Stimulated activated CD4-positive, alpha-beta T cell treated with anti-CD3 and anti-CD28 coated beads, TNF-alpha, amount 100 ng/mL, for 4 hours (primary cell): ENCODE results near the gene INPP5D.
"Not testable (repeated sequence)": the region's sequence is repeated elsewhere in the genome, so short reads cannot be mapped to it uniquely, and the experiment has no call there.

ENCODE experiments used
- DNase-seq, 3 experiments: peaks; one replicate each; pipeline ENCODE4 v3.0.0-alpha.2; 2020; ENCODE audit warnings: low read depth in 3 of 3

The INPP5D gene

DNA sequence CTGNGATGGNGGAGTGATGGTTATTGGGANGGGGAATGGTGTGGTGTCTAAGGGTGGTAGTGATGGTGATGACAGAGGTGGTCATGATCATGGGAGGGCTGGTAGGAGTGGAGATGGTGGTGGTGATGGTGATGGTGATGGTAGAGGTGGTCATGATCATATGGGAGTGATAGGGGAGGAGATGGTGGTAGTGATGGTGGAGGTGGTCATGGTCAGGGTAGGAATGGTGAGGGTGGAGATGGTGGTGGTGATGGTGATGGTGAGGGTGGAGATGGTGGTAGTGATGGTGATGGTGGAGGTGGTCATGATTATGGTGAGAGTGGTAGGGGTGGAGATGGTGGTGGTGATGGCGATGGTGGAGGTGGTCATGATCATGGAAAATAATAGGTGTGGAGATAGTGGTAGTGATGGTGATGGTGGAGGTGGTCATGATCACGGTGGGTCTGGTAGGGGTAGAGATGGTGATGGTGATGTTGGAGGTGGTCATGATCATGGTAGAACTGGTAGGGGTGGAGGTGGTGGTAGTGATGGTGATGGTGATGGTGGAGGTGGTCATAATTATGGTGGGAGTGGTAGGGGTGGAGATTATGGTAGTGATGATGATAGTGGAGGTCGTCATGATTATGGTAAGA lies 83.7 kb downstream of the INPP5D start:
- DNase-seq, result no peak

- DNase-seq, result no peak
Measured at GRCh38 chr2:233145726-233146125, 85.6 kb downstream of the INPP5D start.

DNA sequence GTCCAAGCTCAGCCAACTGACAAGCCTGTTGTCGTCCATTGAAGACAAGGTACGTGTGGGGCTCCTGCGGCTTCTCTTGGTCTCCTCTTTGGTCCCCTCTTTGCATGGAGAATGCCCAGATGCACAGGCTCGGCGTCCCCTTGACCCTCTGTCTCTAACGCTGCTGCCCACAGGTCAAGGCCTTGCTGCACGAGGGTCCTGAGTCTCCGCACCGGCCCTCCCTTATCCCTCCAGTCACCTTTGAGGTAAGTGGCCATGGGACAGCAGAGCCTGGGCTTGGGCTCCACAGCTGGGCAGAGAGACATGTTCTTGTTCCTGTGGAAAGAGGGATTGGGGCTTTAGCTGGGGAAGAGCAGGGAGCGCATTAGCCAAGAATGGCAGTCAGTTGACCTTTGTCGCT lies 86.1 kb downstream of the INPP5D start:
- DNase-seq, result no peak

DNA sequence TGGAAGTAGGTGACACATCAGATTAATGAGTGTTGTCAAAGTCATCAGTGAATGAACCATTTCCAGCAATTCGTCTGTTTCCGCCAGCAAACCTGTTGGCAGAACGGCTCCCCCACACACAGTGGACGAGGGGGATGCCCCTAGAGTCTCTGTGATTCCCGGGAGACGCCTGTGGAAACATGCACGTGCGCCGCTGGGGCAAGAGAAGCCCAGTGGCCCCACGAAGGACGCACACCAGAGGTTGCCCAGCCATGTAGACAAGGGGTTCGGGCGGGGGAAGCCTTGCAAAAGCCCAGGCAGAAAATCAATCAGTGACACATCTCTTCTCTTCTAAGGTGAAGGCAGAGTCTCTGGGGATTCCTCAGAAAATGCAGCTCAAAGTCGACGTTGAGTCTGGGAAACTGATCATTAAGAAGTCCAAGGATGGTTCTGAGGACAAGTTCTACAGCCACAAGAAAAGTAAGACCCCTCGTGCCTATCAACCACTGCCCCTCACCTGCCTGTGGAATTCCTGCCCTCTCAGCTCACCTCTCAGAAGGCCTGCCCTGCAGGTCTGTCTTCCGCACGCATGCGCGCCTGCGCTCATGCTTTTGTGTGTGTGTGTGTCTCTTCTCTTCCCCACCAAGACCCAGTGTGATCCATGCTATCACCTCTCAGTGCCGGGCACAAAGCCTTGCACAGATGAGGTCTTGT lies 87.1 kb downstream of the INPP5D start:
- no peak for DNase-seq

DNA sequence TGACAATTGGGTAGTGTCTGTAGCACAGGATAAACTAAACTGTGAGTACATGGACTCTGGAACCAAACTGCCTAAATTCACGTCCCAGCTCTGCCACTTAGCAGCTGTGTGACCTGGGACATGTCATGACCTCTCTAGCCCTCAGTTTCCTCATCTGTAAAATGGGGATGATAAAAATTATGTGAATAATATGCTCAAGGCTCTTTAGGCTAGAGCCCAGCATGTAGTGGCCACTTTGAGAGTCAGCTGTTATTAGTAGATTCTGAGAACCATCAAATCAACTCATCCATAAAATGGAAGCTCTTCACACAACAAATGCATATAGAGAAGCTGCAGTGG lies 87.7 kb downstream of the INPP5D start:
- no peak for DNase-seq

GRCh38 chr2:233148354-233148753 lies 88.2 kb downstream of the INPP5D start:
- no peak for DNase-seq

DNA sequence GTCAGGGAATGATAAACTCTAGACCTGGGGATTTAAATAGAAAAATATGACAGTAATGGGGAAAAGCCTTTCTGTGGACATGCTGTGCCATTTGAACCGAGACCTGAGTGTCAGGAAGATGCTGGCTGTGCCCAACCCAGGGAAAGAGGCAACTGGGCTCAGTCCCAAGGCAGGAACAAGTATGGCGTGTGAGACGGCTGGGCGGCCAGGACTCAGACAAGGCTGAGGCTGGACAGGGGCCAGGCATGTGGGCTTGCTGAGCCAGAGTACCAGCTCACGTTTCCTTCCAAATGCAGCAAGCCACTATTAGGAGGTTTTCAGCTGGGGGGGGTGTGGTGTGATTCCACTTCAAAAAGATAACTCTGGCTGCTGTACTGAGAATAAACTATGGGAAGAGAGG lies 92.4 kb downstream of the INPP5D start:
- DNase-seq, result no peak

DNA sequence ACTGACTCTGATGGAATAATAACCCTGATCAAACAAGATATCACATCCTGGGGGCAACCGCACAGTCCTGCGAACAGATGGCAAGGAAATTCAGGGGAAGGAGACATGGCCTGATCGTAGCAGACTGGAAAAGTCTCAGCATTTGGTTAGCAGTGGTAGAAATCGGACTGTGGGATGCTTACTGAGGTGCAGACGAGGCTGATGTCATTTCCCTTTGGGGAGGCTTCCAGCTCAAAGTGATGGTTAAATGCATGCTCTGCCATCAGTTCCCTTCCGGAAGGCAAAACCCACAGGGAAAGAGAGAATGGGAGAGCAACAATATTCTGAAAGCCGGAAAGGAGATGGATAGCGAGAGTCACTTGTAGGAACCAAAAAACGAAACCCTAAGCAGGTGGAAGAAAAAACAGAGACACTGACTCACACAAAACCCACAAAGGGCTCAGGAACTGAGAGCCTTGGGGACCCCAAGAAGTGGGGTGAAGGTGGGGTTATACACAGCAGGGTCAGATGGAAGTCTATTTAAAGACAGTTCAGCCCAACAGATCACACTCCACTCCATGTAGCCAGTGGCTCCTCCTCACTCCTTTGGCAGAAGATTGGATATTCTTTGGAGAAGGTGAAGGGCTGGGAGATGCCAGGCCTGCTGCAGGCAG lies 93.1 kb downstream of the INPP5D start:
- DNase-seq, result no peak

- DNase-seq, result no peak
Measured at GRCh38 chr2:233156001-233156400, 95.9 kb downstream of the INPP5D start.

DNA sequence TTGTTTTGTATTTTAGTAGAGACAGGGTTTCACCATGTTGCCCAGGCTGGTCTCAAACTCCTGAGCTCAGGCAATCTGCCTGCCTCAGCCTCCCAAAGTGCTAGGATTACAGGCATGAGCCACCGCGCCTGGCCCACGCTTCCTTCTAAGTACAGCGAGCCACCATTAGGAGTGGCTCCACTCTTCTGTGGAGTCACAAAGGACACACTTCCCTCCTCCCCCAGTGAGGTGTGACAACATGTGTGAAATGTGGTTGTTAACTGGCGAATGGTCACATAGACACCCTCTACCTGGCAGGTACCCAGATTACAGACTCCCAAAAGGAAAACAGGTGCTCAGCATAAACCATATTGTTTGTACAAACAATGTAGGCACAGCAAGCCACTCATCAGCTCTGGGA lies 96.3 kb downstream of the INPP5D start:
- DNase-seq, result not testable (repeated sequence)

GRCh38 chr2:233161730-233162129 lies 101.6 kb downstream of the INPP5D start:
- DNase-seq, result no peak

DNA sequence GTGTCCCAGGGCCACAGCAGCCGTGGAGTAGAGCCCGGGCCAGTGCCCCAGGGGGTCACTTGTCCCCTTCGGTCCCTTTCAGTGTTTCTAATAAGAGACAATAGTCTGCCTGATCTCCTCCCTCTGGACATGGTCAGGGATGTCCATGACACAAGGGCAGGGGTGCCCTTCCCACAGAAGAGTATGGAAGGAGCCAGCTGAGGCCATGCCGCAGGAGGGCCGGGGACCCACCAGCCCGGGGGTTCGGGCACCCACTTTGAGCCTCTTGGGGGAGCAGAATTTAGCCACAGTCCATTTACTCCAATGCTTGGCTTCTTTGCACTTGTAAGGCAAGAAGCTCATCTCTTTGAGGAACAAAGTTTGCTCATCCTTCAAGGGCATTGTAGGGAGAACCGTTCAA lies 102.6 kb downstream of the INPP5D start:
- no peak for DNase-seq

DNA sequence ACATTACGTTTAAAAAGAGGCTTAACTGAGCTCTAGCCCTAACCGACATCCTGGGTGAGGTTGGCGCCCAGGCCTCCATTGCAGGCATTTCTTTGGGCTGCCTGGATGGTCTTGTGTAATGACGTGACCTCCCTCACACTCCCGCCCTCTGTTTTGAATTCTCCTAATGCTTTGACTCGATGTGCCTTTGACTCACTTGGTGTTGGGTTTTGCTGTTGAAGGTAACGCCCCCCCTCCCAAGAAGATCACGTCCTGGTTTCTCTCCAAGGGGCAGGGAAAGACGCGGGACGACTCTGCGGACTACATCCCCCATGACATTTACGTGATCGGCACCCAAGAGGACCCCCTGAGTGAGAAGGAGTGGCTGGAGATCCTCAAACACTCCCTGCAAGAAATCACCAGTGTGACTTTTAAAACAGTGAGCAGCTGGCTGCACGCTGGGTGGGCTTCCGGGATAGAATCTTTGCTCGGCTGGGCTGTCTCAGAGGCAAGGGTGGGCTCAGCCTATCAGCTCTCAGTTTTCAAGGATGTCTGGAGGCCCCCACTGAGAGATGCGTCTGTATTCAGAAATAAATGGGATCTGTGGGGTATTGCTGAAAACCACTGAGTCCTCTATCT lies 103.5 kb downstream of the INPP5D start:
- no peak for DNase-seq

DNA sequence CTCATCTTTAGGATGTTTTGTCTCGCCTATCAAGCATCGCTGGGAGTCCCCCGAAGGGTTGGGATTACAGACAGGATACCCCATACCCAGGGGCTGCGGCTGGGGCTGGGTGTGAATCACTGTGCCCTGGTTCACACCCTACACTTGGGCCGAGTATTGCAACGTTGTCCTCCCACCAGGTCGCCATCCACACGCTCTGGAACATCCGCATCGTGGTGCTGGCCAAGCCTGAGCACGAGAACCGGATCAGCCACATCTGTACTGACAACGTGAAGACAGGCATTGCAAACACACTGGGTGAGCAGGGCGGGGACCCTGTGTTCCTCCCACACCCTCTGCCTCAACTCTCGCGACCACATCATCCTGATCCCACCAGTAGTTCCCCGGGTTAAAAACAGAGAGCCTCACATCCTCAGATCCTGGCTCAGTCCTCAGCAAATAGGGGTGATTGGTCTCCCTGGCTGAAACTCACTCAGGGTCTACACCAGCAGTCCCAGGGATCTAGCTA lies 104.0 kb downstream of the INPP5D start:
- DNase-seq, result no peak

- DNase-seq, result no peak
Measured at GRCh38 chr2:233164967-233165366, 104.8 kb downstream of the INPP5D start.

- no peak for DNase-seq
Measured at GRCh38 chr2:233165543-233165894, 105.4 kb downstream of the INPP5D start.

DNA sequence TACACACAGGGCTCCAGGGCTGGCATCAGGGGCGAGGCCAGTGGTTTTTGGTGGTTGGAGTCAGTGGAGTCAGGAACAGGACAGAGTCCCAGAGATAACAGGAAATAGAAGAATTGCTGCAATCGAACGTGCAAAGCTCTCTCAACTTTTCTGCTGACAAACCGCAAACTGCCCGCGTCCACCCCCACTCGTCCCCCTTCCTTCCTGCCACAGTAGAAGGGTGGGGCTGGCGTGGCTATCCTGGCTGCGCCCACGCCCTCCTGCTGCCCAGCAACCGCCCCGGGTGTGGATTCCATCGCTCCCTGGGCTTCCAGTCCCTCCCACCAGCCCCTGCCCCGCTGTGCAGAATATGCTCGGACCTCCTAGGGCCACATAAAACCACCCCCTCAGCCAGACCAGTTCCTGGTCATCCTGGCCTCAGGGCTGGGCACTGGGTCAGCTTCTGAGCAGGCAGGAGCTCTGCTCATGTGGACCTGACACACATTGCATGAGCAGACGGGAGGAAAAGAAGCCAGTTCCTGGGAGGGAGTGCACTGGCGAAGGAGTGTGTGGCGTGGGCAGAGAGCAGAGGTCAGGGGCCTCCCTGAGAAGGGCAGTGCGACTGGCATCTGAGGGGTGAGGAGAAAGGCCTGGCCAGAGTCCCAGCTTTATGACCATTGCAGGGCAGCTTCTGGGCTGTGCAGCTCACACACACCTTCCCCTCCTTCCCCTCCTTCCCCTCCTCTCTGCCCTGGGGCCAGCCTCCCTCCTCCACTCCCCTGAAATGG lies 105.9 kb downstream of the INPP5D start:
- DNase-seq, result no peak

DNA sequence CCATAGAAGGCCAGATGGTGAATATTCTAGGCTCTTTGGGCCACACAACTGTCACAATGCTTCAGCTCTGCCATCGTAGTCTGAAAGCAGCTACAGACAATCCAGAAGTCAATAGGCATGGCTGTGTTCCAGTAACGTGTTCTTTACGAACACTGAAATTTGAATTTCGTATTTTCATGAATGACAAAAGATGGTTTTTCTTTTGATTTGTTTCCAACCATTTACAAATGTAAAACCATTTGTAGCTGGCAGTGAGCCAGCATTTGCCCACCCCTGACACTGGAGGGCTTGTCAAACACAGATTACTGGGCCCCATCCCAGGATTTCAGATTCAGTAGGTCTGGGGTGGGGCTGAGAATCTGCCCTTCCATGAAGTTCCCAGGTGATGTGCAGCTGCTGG lies 108.3 kb downstream of the INPP5D start:
- DNase-seq, result no peak

DNA sequence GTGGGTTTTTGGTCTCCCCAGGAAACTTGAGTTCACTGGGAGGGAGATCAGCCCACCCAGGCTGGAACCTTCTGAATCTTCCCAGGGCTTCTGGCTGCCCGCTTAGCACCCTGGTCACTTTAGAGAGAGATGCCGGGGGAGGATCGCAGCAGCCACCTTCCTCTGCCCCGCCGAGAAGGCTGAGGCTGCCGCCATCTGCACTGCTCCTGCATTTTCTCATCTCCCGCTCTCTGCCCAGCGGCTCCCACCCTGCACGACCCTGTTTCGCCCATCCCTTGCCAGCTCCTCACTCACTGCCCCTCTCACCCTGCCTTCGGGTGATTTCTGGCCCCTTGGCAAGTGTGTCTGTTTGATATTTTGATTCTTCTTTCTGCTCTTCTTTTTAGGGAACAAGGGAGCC lies 108.8 kb downstream of the INPP5D start:
- no peak for DNase-seq

DNA sequence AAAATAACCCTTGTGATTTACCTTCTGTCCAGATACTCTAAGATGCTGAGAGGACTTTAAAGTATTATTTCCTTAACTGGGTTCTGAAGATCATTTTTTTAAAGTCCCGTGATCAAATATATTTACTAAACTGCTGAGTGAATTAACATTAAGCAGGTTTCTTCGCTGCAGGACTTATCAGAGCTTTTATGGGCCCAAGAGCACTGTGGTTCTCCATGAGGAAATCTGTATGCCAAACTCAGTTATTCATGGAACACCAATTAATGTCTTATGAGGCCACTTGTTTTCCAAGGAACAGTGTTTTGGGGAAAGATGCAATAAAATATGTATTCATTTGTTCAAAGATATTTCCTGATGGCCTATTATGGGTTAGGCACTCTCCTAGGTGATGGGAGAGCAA lies 111.2 kb downstream of the INPP5D start:
- no peak for DNase-seq

DNA sequence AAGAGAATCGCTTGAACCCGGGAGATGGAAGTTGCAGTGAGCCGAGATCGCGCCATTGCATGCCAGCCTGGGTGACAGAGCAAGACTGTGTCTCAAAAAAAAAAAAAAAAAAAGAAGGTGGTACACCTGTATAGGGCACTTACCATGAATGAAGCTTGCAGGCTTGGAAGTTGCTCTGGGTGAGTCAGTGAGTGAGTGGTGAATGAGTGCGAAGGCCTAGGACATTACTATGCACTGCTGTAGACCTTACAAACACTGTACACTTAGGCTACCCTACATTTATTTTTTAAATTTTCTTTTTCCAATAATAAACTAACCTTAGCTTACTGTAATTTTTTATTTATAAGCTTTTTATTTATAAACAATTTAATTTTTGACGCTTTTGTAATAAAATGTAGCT lies 113.0 kb downstream of the INPP5D start:
- DNase-seq, result no peak

GRCh38 chr2:233174137-233174536 lies 114.0 kb downstream of the INPP5D start:
- no peak for DNase-seq
